Measurements from ENCODE around the gene EHD1.
"Not testable (repeated sequence)": the region's sequence is repeated elsewhere in the genome, so short reads cannot be mapped to it uniquely, and the experiment has no call there.

EHD1 gene

DNA sequence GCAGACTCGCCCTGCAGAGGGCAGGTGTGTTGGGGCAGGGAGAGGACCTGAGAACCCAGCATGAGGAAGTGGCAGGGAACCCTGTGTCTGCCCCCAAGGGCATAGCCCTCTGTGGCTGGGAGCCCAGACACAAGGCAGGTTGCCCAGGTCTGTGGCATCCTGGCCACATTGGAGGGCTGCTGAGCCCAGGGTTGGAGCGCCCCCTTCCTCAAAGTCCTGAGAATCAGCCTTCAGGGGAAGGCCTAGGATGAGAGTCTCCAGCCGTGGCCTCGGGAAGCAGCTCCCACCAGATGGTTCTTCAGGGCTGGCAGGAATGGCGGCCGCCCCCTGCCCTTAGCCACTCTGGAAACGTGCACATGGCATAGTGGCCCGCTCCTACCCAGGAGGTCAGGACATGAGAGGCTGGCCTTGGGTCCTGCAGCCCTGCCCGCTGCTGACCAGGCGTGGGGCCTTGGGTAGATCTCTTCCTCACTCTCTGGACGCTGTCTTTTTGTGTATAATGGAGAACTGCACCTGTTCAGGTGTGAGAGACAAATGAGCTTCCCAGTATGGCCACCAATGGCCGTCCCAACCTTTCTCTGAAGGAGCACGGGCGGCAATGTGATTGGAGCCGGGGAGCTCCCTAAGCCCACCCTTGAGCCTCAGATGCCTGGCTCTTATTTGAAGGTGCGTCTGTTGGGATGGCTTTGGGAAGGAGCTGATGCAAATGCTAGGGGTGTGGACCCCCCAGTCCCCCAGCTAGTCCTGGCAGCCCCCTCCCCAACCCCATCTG lies 29.4 kb downstream of the EHD1 start:
- no peaks in the 10 kb centered on the region for H3K9me2 ChIP-seq (replicated peaks; ENCODE audit: control insufficient read depth, low read length)
- H3K36me3 ChIP-seq (ENCODE audit: control insufficient read depth, low read length) = peaks cover 29% of the 10 kb centered on the region
- H4K20me1 ChIP-seq (ENCODE audit: control insufficient read depth, insufficient read depth, low read depth, low read length) = no peaks in the 10 kb centered on the region
- H3K4me1 ChIP-seq (ENCODE audit: control insufficient read depth, low read length) = peaks cover 84% of the 10 kb centered on the region
- H3K27ac ChIP-seq (ENCODE audit: low read depth, low read length) = peak overlapping the region; percentile 98
- peaks cover 9% of the 10 kb centered on the region for H3K79me2 ChIP-seq (ENCODE audit: control insufficient read depth, low read length)
- TF ChIP-seq, protein P1, sequence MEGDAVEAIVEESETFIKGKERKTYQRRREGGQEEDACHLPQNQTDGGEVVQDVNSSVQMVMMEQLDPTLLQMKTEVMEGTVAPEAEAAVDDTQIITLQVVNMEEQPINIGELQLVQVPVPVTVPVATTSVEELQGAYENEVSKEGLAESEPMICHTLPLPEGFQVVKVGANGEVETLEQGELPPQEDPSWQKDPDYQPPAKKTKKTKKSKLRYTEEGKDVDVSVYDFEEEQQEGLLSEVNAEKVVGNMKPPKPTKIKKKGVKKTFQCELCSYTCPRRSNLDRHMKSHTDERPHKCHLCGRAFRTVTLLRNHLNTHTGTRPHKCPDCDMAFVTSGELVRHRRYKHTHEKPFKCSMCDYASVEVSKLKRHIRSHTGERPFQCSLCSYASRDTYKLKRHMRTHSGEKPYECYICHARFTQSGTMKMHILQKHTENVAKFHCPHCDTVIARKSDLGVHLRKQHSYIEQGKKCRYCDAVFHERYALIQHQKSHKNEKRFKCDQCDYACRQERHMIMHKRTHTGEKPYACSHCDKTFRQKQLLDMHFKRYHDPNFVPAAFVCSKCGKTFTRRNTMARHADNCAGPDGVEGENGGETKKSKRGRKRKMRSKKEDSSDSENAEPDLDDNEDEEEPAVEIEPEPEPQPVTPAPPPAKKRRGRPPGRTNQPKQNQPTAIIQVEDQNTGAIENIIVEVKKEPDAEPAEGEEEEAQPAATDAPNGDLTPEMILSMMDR (IDR thresholded peaks at IDR 0.05; ENCODE audit: low read depth, low read length, poor library complexity, severe bottlenecking) = peak; percentile 78
- TF ChIP-seq EZH2phosphoT487 (IDR thresholded peaks at IDR 0.05; ENCODE audit: borderline replicate concordance, low read length) = no peak
- no peaks in the 10 kb centered on the region for H3K27me3 ChIP-seq (ENCODE audit: control insufficient read depth, low read length)
- peak overlapping the region; percentile 69 for H3K4me2 ChIP-seq (ENCODE audit: low read length)
- H3K4me3 ChIP-seq (ENCODE audit: low read length) = peak overlapping the region; percentile 51
- H3K9me3 ChIP-seq (ENCODE audit: control insufficient read depth, insufficient read depth, low read length) = no peaks in the 10 kb centered on the region
- peaks cover 63% of the 10 kb centered on the region for H3F3A ChIP-seq (ENCODE audit: control insufficient read depth, insufficient read depth)

GRCh38 chr11:64848214-64848825 lies 30.1 kb downstream of the EHD1 start:
- Histone ChIP-seq H3K27me3 (ENCODE audit: control insufficient read depth, low read length) (no peaks in the 10 kb centered on the region), H3K4me2 (ENCODE audit: low read length) (peak overlapping the region; percentile 69), H3K9me3 (ENCODE audit: control insufficient read depth, insufficient read depth, low read length) (no peaks in the 10 kb centered on the region), H4K20me1 (ENCODE audit: control insufficient read depth, insufficient read depth, low read depth, low read length) (no peaks in the 10 kb centered on the region), H3K36me3 (ENCODE audit: control insufficient read depth, low read length) (peaks cover 22% of the 10 kb centered on the region), H3K4me3 (ENCODE audit: low read length) (peak overlapping the region; percentile 51), H3K79me2 (ENCODE audit: control insufficient read depth, low read length) (peaks cover 2% of the 10 kb centered on the region), H3K4me1 (ENCODE audit: control insufficient read depth, low read length) (peaks cover 83% of the 10 kb centered on the region), H3K27ac (ENCODE audit: low read depth, low read length) (peak overlapping the region; percentile 98), H3K9me2 (replicated peaks; ENCODE audit: control insufficient read depth, low read length) (no peaks in the 10 kb centered on the region), H3F3A (ENCODE audit: control insufficient read depth, insufficient read depth) (peaks cover 57% of the 10 kb centered on the region)
- no peak for TF ChIP-seq EZH2phosphoT487 (IDR thresholded peaks at IDR 0.05; ENCODE audit: borderline replicate concordance, low read length)
- TF ChIP-seq, protein P1 (IDR thresholded peaks at IDR 0.05; ENCODE audit: low read depth, low read length, poor library complexity, severe bottlenecking) = no peak

DNA sequence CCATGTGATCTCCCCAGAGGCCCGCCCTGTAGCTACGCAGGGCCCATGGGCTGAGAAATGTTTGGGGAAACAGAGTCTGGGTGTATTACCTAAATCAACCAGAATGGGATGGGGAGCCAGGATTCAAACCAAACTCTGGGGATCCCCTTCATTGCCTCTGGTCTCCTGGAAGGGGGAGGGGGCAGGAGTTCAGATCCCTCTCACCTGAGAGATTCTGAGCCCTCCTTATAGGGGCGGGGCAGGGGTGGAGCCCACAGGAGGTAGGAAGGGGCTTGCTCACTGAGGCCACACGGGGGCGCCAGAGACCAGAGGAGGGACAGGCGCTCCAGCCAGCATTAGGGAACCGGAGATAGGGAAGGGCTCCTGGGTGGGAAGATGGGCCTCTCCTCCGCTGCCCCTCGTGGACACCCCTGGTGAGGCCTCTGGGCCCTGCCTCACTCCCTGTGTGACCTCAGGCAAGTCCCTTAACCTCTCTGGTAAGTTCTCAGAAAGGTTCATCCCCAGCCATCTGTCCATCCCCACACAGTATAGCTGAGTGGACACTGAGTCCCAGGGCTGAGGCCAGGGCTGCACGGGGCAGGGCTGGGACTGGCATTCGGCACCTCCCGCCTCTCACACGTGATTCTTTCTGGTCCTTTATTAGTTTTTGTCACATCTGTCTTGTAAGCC lies 31.3 kb downstream of the EHD1 start:
- TF ChIP-seq EZH2phosphoT487 (IDR thresholded peaks at IDR 0.05; ENCODE audit: borderline replicate concordance, low read length) = no peak
- TF ChIP-seq, protein P1 (IDR thresholded peaks at IDR 0.05; ENCODE audit: low read depth, low read length, poor library complexity, severe bottlenecking) = peak; percentile 95
- Histone ChIP-seq H3K9me2 (replicated peaks; ENCODE audit: control insufficient read depth, low read length) (no peaks in the 10 kb centered on the region), H4K20me1 (ENCODE audit: control insufficient read depth, insufficient read depth, low read depth, low read length) (no peaks in the 10 kb centered on the region), H3K27me3 (ENCODE audit: control insufficient read depth, low read length) (no peaks in the 10 kb centered on the region), H3K4me1 (ENCODE audit: control insufficient read depth, low read length) (peaks cover 71% of the 10 kb centered on the region), H3K4me2 (ENCODE audit: low read length) (peak overlapping the region; percentile 57), H3K9me3 (ENCODE audit: control insufficient read depth, insufficient read depth, low read length) (no peaks in the 10 kb centered on the region), H3K4me3 (ENCODE audit: low read length) (peak overlapping the region; percentile 9), H3F3A (ENCODE audit: control insufficient read depth, insufficient read depth) (peaks cover 51% of the 10 kb centered on the region), H3K79me2 (ENCODE audit: control insufficient read depth, low read length) (no peaks in the 10 kb centered on the region), H3K36me3 (ENCODE audit: control insufficient read depth, low read length) (peaks cover 10% of the 10 kb centered on the region), H3K27ac (ENCODE audit: low read depth, low read length) (peak overlapping the region; percentile 98)

DNA sequence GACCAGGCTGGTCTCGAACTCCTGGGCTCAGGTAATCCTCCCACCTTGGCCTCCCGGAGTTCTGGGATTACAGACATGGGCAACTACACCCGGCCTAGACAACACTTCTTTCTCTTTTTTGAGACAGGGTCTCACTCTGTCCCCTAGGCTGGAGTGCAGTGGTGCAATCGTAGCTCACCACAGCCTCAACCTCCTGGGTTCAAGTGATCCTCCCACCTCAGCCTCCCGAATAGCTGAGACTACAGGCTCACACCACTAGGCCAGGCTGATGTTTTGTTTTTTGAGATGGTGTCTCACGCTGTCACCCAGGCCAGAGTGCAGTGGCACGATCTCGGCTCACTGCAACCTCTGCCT lies 32.7 kb downstream of the EHD1 start:
- not testable (repeated sequence) for H3K9me2 ChIP-seq (replicated peaks; ENCODE audit: control insufficient read depth, low read length); H3K4me2 ChIP-seq (ENCODE audit: low read length); H3K9me3 ChIP-seq (ENCODE audit: control insufficient read depth, insufficient read depth, low read length); H3K79me2 ChIP-seq (ENCODE audit: control insufficient read depth, low read length); H3K4me3 ChIP-seq (ENCODE audit: low read length); H3K27ac ChIP-seq (ENCODE audit: low read depth, low read length); H4K20me1 ChIP-seq (ENCODE audit: control insufficient read depth, insufficient read depth, low read depth, low read length); H3K36me3 ChIP-seq (ENCODE audit: control insufficient read depth, low read length); H3K27me3 ChIP-seq (ENCODE audit: control insufficient read depth, low read length)
- Histone ChIP-seq H3F3A (ENCODE audit: control insufficient read depth, insufficient read depth) (peaks cover 40% of the 10 kb centered on the region), H3K4me1 (ENCODE audit: control insufficient read depth, low read length) (peaks cover 57% of the 10 kb centered on the region)
